Sigmoid colon (tissue), 7 donors: ENCODE results near the gene KCNN1. TPM values are rescaled to one million over a fixed set of nuclear protein-coding genes. Genes with fewer than 3 reads are reported as not detected.

Source experiments
- DNase-seq: peaks from one replicate; pipeline ENCODE4 v3.0.0-alpha.2; 2019
- H3K27ac ChIP-seq, 4 donors: fragments of 200-600 bp; sonication (generic); one replicate each; pipeline ENCODE4 v1.5.1; 2016 to 2019; ENCODE audit warnings: mild to moderate bottlenecking in 1 of 4
- H3K27me3 ChIP-seq, 3 donors: fragments of 200-600 bp; sonication (generic); one replicate each; pipeline ENCODE4 v1.5.1; 2019; ENCODE audit warnings: mild to moderate bottlenecking in 1 of 3
- H3K36me3 ChIP-seq, 4 donors: fragments of 200-600 bp; sonication (generic); one replicate each; pipeline ENCODE4 v1.5.1; 2016 to 2019
- H3K4me1 ChIP-seq, 4 donors: fragments of 200-600 bp; sonication (generic); one replicate each; pipeline ENCODE4 v1.5.1; 2017 to 2019
- H3K4me3 ChIP-seq, 4 donors: fragments of 200-600 bp; sonication (generic); one replicate each; pipeline ENCODE4 v1.5.1; 2017 to 2019; ENCODE audit warnings: mild to moderate bottlenecking in 2 of 4, moderate library complexity in 1 of 4
- H3K9me3 ChIP-seq, 4 donors: fragments of 200-600 bp in 3 of 4; sonication (generic) in 3 of 4; one replicate each; pipeline versions ENCODE4 v1.5.1 to v1.6.1; 2013 to 2019
- EP300 ChIP-seq, 4 donors: sonication (generic); formaldehyde crosslinking; IDR thresholded peaks; one replicate each; pipeline ENCODE4 v1.6.1; 2017; ENCODE audit warnings: antibody characterized with exemption in 4 of 4
- POLR2A ChIP-seq, 2 donors: fragments of 450-650 bp; IDR thresholded peaks; one replicate each; pipeline ENCODE4 v1.6.1; 2016; ENCODE audit warnings: antibody characterized with exemption in 2 of 2, mild to moderate bottlenecking in 2 of 2, moderate library complexity in 2 of 2
- POLR2AphosphoS5 ChIP-seq, 4 donors: sonication (generic); formaldehyde crosslinking; IDR thresholded peaks; one replicate each; pipeline ENCODE4 v1.6.1; 2017; ENCODE audit warnings: antibody characterized with exemption in 4 of 4
- WGBS, 2 donors: extraction: QIAGEN DNeasy Blood & Tissue Kit; methylation state at CpG; one replicate each; pipeline ENCODE4 v1.1.7; 2013; 5-methylcytosine and 5-hydroxymethylcytosine counted together
- intact Hi-C: fragments of 100-400 bp; cut with DNase I; formaldehyde crosslinking; loops from one replicate; pipeline ENCODE4 v1.15.1; 2023
- polyA plus RNA-seq, 3 donors: library from polyadenylated mRNA; stranded (reverse); fragments of 200-250 nt; gene quantifications; one replicate each; pipeline ENCODE4 v1.2.3, GENCODE V29; 2013
- total RNA-seq, 4 donors: library from RNA; depleted of rRNA; stranded (reverse); fragments of >200 nt; gene quantifications; one replicate each; pipeline ENCODE4 v1.1.0, GENCODE V29; 2016
- TF ChIP-seq, protein P1 (sequence below), 4 experiments: fragments of 450-650 bp in 3 of 4; fragments of 200-600 bp in 1 of 4; IDR thresholded peaks; one replicate each; pipeline ENCODE4 v1.5.1; 2016 to 2019; ENCODE audit warnings: antibody characterized with exemption in 4 of 4, mild to moderate bottlenecking in 3 of 4, moderate library complexity in 2 of 4
- donor health status: healthy with polysubstance abuse.
- donor health status: Bipolar disorder and iron deficiency.
- donor health status: healthy.

The KCNN1 gene
- total and polyA plus RNA-seq, 7 donors = 0.17 to 0.55 (median 0.33) TPM; not detected in 4

DNA sequence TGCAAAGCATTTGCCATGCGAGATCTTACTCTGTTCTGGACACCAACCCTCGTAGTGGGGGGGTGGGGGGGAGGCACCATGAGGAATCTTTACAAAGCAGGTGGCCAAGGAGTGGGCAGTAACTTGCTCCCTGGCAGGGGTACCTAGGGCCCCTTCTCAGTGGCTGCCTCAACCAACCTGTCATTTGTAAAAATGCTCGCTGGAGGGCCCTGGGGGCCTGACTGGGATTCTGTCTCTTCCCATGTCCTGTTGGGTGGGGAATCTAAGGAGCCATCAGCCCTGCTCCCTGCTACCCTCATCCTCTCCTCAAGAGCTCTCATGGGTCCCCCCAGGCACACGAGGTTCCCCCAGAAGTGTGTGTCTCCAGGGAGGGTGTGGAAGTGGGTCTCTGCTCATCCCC lies 1.5 kb downstream of the KCNN1 start:
- Histone ChIP-seq H3K27me3 (peaks cover 13 to 56% (median 36%) of the 10 kb centered on the region in 3 donors), H3K4me3 (no peak overlapping the region), H3K4me1 (peaks cover 0 to 7% (median 0%) of the 10 kb centered on the region in 4 donors), H3K36me3 (no peaks in the 10 kb centered on the region), H3K27ac (no peak overlapping the region), H3K9me3 (no peaks in the 10 kb centered on the region)
- 62 to 77% methylated on average over 4 of the region's 4 CpGs for WGBS, 2 donors
- no peak for TF ChIP-seq POLR2A (IDR thresholded peaks at IDR 0.05)
- TF ChIP-seq EP300 (IDR thresholded peaks at IDR 0.05) = no peak
- DNase-seq = no peak
- intact Hi-C loops = no loop called here

GRCh38 chr19:17969096-17969792 lies 2.3 kb downstream of the KCNN1 start:
- Histone ChIP-seq H3K36me3 (no peaks in the 10 kb centered on the region), H3K4me1 (peaks cover 0 to 7% (median 0%) of the 10 kb centered on the region in 4 donors), H3K4me3 (no peak overlapping the region), H3K27ac (no peak overlapping the region), H3K9me3 (no peaks in the 10 kb centered on the region), H3K27me3 (peaks cover 13 to 47% (median 36%) of the 10 kb centered on the region in 3 donors)
- DNase-seq = no peak
- intact Hi-C loops = no loop called here
- TF ChIP-seq POLR2AphosphoS5 (IDR thresholded peaks at IDR 0.05) (no peak), EP300 (IDR thresholded peaks at IDR 0.05) (no peak), POLR2A (IDR thresholded peaks at IDR 0.05) (no peak)
- TF ChIP-seq, protein P1, sequence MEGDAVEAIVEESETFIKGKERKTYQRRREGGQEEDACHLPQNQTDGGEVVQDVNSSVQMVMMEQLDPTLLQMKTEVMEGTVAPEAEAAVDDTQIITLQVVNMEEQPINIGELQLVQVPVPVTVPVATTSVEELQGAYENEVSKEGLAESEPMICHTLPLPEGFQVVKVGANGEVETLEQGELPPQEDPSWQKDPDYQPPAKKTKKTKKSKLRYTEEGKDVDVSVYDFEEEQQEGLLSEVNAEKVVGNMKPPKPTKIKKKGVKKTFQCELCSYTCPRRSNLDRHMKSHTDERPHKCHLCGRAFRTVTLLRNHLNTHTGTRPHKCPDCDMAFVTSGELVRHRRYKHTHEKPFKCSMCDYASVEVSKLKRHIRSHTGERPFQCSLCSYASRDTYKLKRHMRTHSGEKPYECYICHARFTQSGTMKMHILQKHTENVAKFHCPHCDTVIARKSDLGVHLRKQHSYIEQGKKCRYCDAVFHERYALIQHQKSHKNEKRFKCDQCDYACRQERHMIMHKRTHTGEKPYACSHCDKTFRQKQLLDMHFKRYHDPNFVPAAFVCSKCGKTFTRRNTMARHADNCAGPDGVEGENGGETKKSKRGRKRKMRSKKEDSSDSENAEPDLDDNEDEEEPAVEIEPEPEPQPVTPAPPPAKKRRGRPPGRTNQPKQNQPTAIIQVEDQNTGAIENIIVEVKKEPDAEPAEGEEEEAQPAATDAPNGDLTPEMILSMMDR (IDR thresholded peaks at IDR 0.05) = no peak
- 87 to 88% methylated on average over 19 of the region's 19 CpGs for WGBS, 2 donors

DNA sequence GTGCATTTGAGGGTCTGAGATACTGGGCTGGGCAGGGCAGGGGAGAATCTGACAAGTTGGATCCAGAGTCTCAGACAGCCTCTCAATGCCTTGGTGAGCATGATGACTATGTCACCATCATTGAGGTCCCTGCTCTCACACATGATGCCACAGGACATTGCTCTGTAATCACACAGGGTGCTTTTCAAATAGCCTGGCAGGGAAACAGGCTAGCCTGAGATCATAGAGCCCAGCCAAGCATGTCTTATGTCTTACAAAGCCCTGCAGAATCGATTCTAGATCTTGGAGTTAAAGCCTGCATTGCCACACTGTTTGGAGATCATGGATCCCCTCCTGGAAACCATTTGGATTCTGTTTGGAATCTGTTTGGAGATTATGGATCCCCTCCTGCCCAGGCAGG lies 5.3 kb downstream of the KCNN1 start:
- WGBS, 2 donors = 66 to 78% methylated on average over 1 of the region's 1 CpG
- Histone ChIP-seq H3K27ac (no peak overlapping the region), H3K4me1 (peaks cover 0 to 5% (median 0%) of the 10 kb centered on the region in 4 donors), H3K27me3 (peaks cover 7 to 20% (median 13%) of the 10 kb centered on the region in 3 donors), H3K36me3 (no peaks in the 10 kb centered on the region), H3K4me3 (no peak overlapping the region), H3K9me3 (no peaks in the 10 kb centered on the region)
- TF ChIP-seq, protein P1 (IDR thresholded peaks at IDR 0.05) = no peak
- TF ChIP-seq EP300 (IDR thresholded peaks at IDR 0.05) (no peak), POLR2AphosphoS5 (IDR thresholded peaks at IDR 0.05) (no peak)
- no peak for DNase-seq
- intact Hi-C loops = no loop called here

DNA sequence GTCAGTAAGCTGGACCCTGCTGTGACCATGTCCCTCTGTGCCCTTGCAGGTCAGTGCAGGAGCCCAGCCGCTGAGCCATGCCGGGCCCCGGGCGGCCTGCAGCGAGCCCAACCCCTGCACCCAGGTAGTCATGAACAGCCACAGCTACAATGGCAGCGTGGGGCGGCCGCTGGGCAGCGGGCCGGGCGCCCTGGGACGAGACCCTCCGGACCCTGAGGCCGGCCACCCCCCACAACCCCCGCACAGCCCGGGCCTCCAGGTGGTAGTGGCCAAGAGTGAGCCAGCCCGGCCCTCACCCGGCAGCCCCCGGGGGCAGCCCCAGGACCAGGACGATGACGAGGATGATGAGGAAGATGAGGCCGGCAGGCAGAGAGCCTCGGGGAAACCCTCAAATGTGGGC lies 6.9 kb downstream of the KCNN1 start:
- Histone ChIP-seq H3K27me3 (peaks cover 0 to 5% (median 0%) of the 10 kb centered on the region in 3 donors), H3K4me3 (no peak overlapping the region), H3K4me1 (no peaks in the 10 kb centered on the region), H3K36me3 (no peaks in the 10 kb centered on the region), H3K27ac (no peak overlapping the region), H3K9me3 (no peaks in the 10 kb centered on the region)
- no peak for DNase-seq
- intact Hi-C loops = no loop called here
- TF ChIP-seq POLR2AphosphoS5 (IDR thresholded peaks at IDR 0.05) (no peak), EP300 (IDR thresholded peaks at IDR 0.05) (no peak), POLR2A (IDR thresholded peaks at IDR 0.05) (no peak)
- TF ChIP-seq, protein P1 (IDR thresholded peaks at IDR 0.05) = no peak
- 93 to 95% methylated on average over 23 of the region's 23 CpGs for WGBS, 2 donors

GRCh38 chr19:17974551-17974950 lies 7.6 kb downstream of the KCNN1 start:
- no peak for TF ChIP-seq EP300 (IDR thresholded peaks at IDR 0.05)
- no peak for TF ChIP-seq POLR2AphosphoS5 (IDR thresholded peaks at IDR 0.05)
- no peak for TF ChIP-seq POLR2A (IDR thresholded peaks at IDR 0.05)
- TF ChIP-seq, protein P1 (IDR thresholded peaks at IDR 0.05) = no peak
- intact Hi-C loops = no loop called here
- WGBS, 2 donors = 83 to 89% methylated on average over 6 of the region's 6 CpGs

More at GRCh38 chr19:17974551-17974950, 7.6 kb downstream of the KCNN1 start:
- H3K4me1 ChIP-seq = no peaks in the 10 kb centered on the region
- H3K27ac ChIP-seq = no peak overlapping the region
- no peaks in the 10 kb centered on the region for H3K36me3 ChIP-seq
- no peaks in the 10 kb centered on the region for H3K9me3 ChIP-seq
- H3K27me3 ChIP-seq = no peaks in the 10 kb centered on the region
- no peak for DNase-seq
- no peak overlapping the region for H3K4me3 ChIP-seq
